22Rv1 (cell line): ENCODE data around the gene TESMIN.

Source experiments
- H3K27ac ChIP-seq: fragments of 450-650 bp; 2 replicates; pipeline ENCODE4 v1.5.1; 2017
- ZFX ChIP-seq: fragments of 450-650 bp; IDR thresholded peaks from 2 replicates; pipeline ENCODE4 v1.6.1; 2017; ENCODE audit warnings: antibody characterized with exemption, borderline replicate concordance
- TF ChIP-seq, protein P1 (sequence below): fragments of 450-650 bp; IDR thresholded peaks from 2 replicates; pipeline ENCODE4 v1.5.1; 2017; ENCODE audit warnings: mild to moderate bottlenecking

Gene TESMIN

DNA sequence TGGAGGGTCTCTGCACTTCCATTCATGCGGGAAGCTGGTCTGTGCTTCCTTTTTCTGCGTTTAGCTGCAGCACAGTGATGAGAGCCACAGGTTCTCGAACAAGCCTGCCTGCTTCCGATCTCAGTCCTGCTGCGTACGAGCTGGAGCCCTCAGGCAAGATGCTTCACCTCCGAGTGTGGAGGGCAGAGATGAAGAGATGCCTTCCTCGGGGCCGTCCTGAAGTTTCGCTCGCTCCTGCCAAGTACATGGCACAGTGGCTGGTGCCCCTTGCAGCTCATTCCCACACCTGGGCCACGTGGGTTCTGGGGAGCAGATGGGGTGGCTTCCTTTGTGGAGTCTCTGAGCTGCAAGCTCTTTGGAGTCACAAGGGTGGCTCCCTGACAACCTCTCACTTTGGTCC, 19.5 kb upstream of the TESMIN start:
- no peak overlapping the region for H3K27ac ChIP-seq
- no peak for TF ChIP-seq ZFX
- TF ChIP-seq, protein P1, sequence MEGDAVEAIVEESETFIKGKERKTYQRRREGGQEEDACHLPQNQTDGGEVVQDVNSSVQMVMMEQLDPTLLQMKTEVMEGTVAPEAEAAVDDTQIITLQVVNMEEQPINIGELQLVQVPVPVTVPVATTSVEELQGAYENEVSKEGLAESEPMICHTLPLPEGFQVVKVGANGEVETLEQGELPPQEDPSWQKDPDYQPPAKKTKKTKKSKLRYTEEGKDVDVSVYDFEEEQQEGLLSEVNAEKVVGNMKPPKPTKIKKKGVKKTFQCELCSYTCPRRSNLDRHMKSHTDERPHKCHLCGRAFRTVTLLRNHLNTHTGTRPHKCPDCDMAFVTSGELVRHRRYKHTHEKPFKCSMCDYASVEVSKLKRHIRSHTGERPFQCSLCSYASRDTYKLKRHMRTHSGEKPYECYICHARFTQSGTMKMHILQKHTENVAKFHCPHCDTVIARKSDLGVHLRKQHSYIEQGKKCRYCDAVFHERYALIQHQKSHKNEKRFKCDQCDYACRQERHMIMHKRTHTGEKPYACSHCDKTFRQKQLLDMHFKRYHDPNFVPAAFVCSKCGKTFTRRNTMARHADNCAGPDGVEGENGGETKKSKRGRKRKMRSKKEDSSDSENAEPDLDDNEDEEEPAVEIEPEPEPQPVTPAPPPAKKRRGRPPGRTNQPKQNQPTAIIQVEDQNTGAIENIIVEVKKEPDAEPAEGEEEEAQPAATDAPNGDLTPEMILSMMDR = no peak

DNA sequence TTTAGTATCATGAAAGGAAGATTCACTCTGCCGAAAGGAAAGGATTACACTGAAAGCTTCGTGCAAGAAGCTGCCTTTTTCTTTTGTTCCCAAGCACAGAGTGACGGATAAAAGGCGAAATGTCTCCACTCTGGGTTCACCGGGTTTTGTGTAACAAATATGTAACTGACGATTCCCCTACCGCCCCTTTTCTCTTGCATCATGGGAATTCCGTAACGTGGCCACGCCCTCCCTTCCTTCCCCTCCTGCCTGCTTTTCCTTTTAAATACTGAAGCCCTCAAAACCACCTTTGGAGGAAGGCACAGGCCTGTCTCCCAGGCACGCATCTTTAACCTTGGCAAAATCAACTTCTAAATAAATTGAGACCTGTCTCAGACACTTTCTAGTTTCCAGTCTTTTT, 16.4 kb upstream of the TESMIN start:
- TF ChIP-seq, protein P1 = no peak
- TF ChIP-seq ZFX = no peak

DNA sequence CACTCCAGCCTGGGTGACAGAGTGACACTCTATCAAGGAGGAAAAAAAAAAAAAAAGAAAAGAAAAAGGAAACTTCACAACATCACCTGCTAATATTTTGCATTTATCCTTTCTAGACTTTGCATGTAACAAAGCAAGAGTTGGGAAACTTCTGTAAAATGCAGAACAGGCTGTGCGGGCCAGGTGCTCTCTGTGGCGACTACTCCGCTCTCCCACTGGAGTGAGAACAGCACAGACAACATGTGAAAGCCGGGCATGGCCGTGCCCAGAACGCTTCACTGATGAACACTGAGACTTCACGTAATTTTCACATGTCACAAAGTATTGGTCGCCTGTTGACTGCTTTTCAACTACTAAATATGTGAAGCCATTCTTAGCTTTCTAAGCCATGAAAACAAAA, 15.5 kb upstream of the TESMIN start:
- TF ChIP-seq ZFX = no peak
- TF ChIP-seq, protein P1 = no peak
- H3K27ac ChIP-seq = no peak overlapping the region

More for the DNA sequence above, 16.4 kb upstream of the TESMIN start:
- H3K27ac ChIP-seq = no peak overlapping the region

DNA sequence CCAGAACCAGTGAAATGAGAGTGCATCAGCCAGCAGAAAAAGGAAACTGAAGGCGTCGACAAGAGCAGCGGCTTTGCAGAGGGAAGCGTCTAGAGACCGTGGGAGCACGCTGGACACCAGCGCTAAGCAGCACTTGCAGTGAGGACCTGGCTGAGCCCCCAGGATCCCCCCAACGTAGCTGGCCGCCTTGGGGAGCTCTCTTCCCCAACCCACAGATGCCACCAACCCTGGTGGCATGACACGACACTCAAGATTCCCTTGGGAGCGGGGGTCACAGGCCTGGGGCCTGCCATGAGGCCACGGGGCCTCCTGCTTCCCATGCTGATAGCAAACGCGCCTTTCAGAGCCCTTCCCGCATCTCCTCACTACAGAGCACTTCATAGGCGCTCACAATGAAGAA, 13.4 kb upstream of the TESMIN start:
- TF ChIP-seq, protein P1 = no peak
- TF ChIP-seq ZFX = no peak
- no peak overlapping the region for H3K27ac ChIP-seq

DNA sequence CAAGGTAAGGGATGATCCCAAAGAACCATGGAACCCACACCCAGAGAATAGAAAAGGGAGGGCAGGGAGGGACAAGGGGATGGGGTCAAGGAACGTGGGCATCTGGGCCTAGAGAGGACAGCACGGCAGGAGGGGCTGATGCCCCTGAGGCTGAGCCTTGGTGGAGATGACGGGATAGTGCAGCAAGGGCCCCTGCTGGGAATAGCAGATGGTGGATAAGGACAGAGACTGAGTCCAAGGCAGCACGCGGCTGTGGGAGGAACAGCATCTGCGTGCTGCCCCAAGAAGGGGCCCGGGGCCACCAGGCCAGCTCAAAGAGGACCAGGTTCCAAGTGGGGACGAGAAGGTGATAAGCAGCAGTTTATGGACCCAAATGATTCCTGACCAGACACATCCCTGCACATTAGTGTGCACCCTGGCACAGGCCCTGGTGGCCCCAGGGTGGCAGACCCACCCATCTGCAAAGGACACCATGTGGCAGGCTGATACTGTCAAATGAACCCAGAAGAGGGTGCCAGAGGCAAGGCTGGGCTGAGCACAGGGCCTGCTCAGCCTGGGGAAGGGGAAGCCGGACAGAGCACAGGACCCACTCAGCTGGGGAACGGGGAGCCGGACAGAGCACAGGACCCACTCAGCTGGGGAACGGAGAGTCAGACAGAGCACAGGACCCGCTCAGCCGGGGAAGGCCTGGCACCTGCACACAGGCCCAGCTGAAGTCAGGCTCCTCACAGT, 12.8 kb upstream of the TESMIN start:
- no peak for TF ChIP-seq ZFX
- TF ChIP-seq, protein P1 = no peak
- no peak overlapping the region for H3K27ac ChIP-seq

DNA sequence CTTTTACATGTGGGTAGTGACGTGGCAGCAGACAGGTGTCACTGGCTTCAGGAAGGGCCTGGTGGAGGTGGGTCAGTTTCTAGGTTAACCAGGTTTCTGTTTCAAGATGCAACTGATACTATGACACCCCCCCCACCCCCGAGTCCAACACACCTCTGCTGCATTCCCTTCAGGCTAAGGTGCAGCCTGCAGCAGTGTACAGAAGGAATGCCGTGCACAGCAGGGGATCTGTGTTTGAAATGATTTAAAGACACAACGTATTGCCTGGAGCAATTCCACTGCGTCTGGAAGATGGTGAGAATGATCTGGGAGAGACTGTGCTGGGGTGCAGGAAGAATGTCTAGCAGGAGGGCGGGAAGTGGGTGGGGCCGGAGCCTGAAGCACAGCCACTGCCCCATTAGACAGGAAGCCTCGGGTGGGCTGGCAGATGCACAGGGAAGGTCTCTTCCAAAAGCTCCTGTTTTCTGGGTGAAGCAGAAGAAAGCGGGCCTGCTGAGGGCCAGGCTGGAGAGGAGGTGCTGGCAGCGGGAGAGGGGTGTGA, 11.9 kb upstream of the TESMIN start:
- no peak overlapping the region for H3K27ac ChIP-seq
- TF ChIP-seq, protein P1 = no peak
- TF ChIP-seq ZFX = no peak

DNA sequence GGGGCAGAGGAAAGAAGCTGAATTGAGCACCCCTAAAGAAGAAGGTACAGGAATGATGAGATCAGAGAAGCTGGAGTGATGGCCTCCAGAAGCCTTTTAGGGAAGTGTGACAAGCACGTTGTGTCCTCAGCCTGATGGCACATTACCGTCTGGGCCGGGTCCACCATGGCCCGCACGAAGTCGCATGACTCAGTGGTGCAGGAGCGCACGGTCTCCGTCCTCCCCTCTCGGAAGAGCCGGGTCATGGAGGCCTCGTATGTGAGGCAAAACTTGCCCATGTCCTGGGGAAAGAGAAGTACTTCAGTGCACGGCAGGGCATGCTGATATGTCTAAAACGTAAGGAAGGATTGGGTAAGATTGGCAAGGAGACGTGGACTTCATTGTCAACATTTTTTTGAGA, 11.2 kb upstream of the TESMIN start:
- no peak overlapping the region for H3K27ac ChIP-seq
- TF ChIP-seq ZFX = no peak
- TF ChIP-seq, protein P1 = no peak
